Keratinocyte (primary cell): ENCODE results near the gene HINFP. TPM values are rescaled to one million over a fixed set of nuclear protein-coding genes. Genes with fewer than 3 reads are reported as not detected.
"Not testable (repeated sequence)": the region's sequence is repeated elsewhere in the genome, so short reads cannot be mapped to it uniquely, and the experiment has no call there.

Source experiments
- DNase-seq: peaks from one replicate; pipeline ENCODE4 v3.0.0-alpha.2; 2011; ENCODE audit warnings: low read depth, missing footprints, low spot score
- FAIRE-seq: peaks from 2 replicates; lab custom pipeline; 2011; peaks lifted over from hg19 to GRCh38; lab: Jason Lieb, UNC
- H2AFZ ChIP-seq: 2 replicates; pipeline ENCODE4 v1.6.0; 2012; ENCODE audit warnings: low read length, control low read depth, inconsistent platforms; ENCODE audit not compliant: control insufficient read depth
- H3K27ac ChIP-seq: 2 replicates; pipeline ENCODE4 v1.5.1; 2011; ENCODE audit warnings: low read length; ENCODE audit not compliant: control insufficient read depth, insufficient read depth
- H3K27me3 ChIP-seq: 3 replicates; pipeline ENCODE4 v1.6.0; 2011; ENCODE audit warnings: low read length; ENCODE audit not compliant: control insufficient read depth, insufficient read depth; ENCODE audit errors: extremely low read depth
- H3K36me3 ChIP-seq, 2 experiments: 2 replicates in 1 of 2; 3 replicates in 1 of 2; pipeline ENCODE4 v1.5.1; 2011; ENCODE audit warnings: low read length in 2 of 2, mild to moderate bottlenecking in 1 of 2; ENCODE audit not compliant: control insufficient read depth in 2 of 2, insufficient read depth in 2 of 2; ENCODE audit errors: extremely low read depth in 1 of 2
- H3K4me1 ChIP-seq: 3 replicates; pipeline ENCODE4 v1.5.1; 2011; ENCODE audit warnings: low read length; ENCODE audit not compliant: control insufficient read depth, insufficient read depth; ENCODE audit errors: extremely low read depth
- H3K4me2 ChIP-seq: 3 replicates; pipeline ENCODE4 v1.6.0; 2011; ENCODE audit warnings: low read depth, low read length; ENCODE audit not compliant: control insufficient read depth, insufficient read depth; ENCODE audit errors: extremely low read depth
- H3K4me3 ChIP-seq, 3 experiments: fragments of 200-600 bp in 1 of 3; sonication (generic) in 1 of 3; 2 replicates in 2 of 3; 3 replicates in 1 of 3; pipeline ENCODE4 v1.5.1; 2011 to 2016; ENCODE audit warnings: low read length in 3 of 3, mild to moderate bottlenecking in 3 of 3, control low read depth in 2 of 3, inconsistent platforms in 1 of 3, low read depth in 1 of 3, mixed read lengths in 1 of 3, mixed run types in 1 of 3, moderate library complexity in 1 of 3; ENCODE audit not compliant: control insufficient read depth in 2 of 3, insufficient read depth in 2 of 3; ENCODE audit errors: extremely low read depth in 1 of 3
- H3K79me2 ChIP-seq: 2 replicates; pipeline ENCODE4 v1.6.0; 2012; ENCODE audit warnings: low read length; ENCODE audit not compliant: control insufficient read depth, insufficient read depth
- H3K9ac ChIP-seq: 3 replicates; pipeline ENCODE4 v1.6.0; 2011; ENCODE audit warnings: low read length; ENCODE audit not compliant: control insufficient read depth, insufficient read depth; ENCODE audit errors: extremely low read depth
- H3K9me1 ChIP-seq: 3 replicates; pipeline ENCODE4 v1.6.0; 2011; ENCODE audit warnings: low read length; ENCODE audit not compliant: control insufficient read depth, insufficient read depth; ENCODE audit errors: extremely low read depth
- H3K9me3 ChIP-seq: 2 replicates; pipeline ENCODE4 v1.5.1; 2012; ENCODE audit warnings: low read depth, low read length; ENCODE audit not compliant: control insufficient read depth
- H4K20me1 ChIP-seq: 3 replicates; pipeline ENCODE4 v1.6.0; 2011; ENCODE audit warnings: low read length; ENCODE audit not compliant: control insufficient read depth, insufficient read depth; ENCODE audit errors: extremely low read depth
- EZH2 ChIP-seq: IDR thresholded peaks from one replicate; pipeline ENCODE4 v1.6.1; 2012; ENCODE audit warnings: inconsistent platforms, mild to moderate bottlenecking, low read length, moderate library complexity
- dilution Hi-C: fragments of 300-500 bp; cut with MboI; formaldehyde crosslinking; loops from one replicate; pipeline ENCODE4 v1.7.0; 2020; ENCODE audit warnings: low sequenced_read_pairs; ENCODE audit not compliant: extremely low pct_ligation_motif_present
- polyA plus RNA-seq, 5 experiments: library from polyadenylated mRNA; depleted of rRNA in 3 of 5; stranded (reverse) in 3 of 5; stranded (forward) in 1 of 5; unstranded in 1 of 5; fragments of >200 nt; gene quantifications; 1 replicate in 1 of 5; 2 replicates in 3 of 5; 3 replicates in 1 of 5; pipeline versions ENCODE4 v1.2.1 to v1.2.3, GENCODE V29; 2011 to 2012; ENCODE audit warnings: missing spikeins in 2 of 5, low read depth in 1 of 5, low replicate concordance in 1 of 5
- TF ChIP-seq, protein P1 (sequence below), 3 experiments: IDR thresholded peaks in 1 of 3; conservative IDR thresholded peaks in 1 of 3; optimal IDR thresholded peaks in 1 of 3; 2 replicates in 2 of 3; 3 replicates in 1 of 3; pipeline versions ENCODE3 to v1.5.1; 2011; ENCODE audit warnings: low read length in 3 of 3, mild to moderate bottlenecking in 3 of 3, moderate library complexity in 2 of 3, control low read depth in 1 of 3, inconsistent platforms in 1 of 3; ENCODE audit not compliant: insufficient read depth in 2 of 3; ENCODE audit errors: extremely low read depth in 1 of 3

The HINFP gene
- polyA plus RNA-seq, 1 donor (not counting 4 experiments of a cell fraction or from before 2014, with no cell fraction given) = 15.6 TPM

DNA sequence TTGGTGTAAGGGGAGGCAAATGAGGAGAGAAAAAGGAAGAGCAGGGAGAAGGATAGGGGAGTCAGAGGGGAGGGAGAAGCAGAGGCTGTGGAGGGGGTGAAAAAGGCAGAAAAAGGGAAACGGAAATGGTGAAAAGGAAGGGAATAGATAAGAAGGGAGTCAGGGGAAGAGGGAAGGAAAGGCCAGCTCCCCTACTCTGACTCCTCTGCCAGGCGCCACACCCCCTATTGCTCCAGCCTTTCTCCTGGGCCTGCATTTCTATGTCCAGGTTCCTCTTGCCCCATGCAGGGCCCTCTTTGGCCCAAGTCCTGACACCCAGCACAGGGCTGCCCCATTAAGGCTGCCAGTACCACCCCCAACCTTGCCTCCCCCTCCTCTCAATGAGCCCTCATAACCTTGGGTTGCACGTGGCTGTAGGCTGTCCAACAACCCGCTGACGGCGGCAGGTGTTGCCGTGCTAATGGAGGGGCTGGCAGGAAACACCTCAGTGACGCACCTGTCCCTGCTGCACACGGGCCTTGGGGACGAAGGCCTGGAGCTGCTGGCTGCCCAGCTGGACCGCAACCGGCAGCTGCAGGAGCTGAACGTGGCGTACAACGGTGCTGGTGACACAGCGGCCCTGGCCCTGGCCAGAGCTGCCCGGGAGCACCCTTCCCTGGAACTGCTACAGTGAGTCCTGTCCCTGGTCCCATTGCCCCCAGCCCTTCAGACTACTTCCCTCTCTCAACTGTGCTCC is 60.5 kb downstream of the HINFP start:
- Histone ChIP-seq H3K9me3 (no peaks in the 10 kb centered on the region), H3K9me1 (no peaks in the 10 kb centered on the region), H3K27me3 (peaks cover 6% of the 10 kb centered on the region), H3K27ac (no peak overlapping the region), H2AFZ (no peak overlapping the region), H3K9ac (no peak overlapping the region), H3K4me3 (no peak overlapping the region), H4K20me1 (no peaks in the 10 kb centered on the region), H3K4me2 (no peak overlapping the region), H3K36me3 (peaks cover 0 to 5% of the 10 kb centered on the region in 2 experiments), H3K4me1 (peaks cover 5% of the 10 kb centered on the region), H3K79me2 (no peaks in the 10 kb centered on the region)
- FAIRE-seq = no peak
- dilution Hi-C loops = no loop called here
- DNase-seq = no peak
- TF ChIP-seq, protein P1, sequence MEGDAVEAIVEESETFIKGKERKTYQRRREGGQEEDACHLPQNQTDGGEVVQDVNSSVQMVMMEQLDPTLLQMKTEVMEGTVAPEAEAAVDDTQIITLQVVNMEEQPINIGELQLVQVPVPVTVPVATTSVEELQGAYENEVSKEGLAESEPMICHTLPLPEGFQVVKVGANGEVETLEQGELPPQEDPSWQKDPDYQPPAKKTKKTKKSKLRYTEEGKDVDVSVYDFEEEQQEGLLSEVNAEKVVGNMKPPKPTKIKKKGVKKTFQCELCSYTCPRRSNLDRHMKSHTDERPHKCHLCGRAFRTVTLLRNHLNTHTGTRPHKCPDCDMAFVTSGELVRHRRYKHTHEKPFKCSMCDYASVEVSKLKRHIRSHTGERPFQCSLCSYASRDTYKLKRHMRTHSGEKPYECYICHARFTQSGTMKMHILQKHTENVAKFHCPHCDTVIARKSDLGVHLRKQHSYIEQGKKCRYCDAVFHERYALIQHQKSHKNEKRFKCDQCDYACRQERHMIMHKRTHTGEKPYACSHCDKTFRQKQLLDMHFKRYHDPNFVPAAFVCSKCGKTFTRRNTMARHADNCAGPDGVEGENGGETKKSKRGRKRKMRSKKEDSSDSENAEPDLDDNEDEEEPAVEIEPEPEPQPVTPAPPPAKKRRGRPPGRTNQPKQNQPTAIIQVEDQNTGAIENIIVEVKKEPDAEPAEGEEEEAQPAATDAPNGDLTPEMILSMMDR (optimal IDR thresholded peaks at IDR 0.05 in 1 of 3, IDR thresholded peaks at IDR 0.05 in 1 of 3, conservative IDR thresholded peaks at IDR 0.05 in 1 of 3; ENCODE audit: extremely low read depth in 1 of 3, insufficient read depth in 2 of 3, low read length in 3 of 3) = no peak
- no peak for TF ChIP-seq EZH2

DNA sequence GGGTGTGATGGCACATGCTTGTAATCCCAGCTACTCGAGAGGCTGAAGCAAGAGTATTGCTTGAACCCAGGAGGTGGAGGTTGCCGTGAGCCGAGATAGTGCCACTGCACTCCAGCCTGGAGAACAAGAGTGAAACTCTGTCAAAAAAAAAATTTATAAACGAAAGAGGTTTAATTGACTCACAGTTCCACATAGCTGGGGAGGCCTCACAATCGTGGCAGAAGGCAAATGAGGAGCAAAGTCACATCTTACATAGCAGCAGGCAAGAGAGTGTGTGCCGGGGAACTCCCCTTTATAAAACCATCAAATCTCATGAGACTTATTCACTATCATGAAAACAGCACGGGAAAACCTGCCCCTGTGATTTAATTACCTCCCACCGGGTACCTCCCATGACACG is 63.0 kb downstream of the HINFP start:
- not testable (repeated sequence) for FAIRE-seq

More for the DNA sequence above, 63.0 kb downstream of the HINFP start:
- peaks cover 14% of the 10 kb centered on the region for H3K27me3 ChIP-seq
- dilution Hi-C loops, DNase-seq, H3K79me2 ChIP-seq, H4K20me1 ChIP-seq, H3K4me2 ChIP-seq, H3K9me3 ChIP-seq, H3K4me3 ChIP-seq, H2AFZ ChIP-seq, H3K36me3 ChIP-seq, H3K9me1 ChIP-seq, H3K4me1 ChIP-seq, H3K27ac ChIP-seq, H3K9ac ChIP-seq: not testable (repeated sequence)

Other genes starting within 250 kb of the HINFP start
- gene CXCR5, start 237.7 kb upstream of the HINFP start, polyA plus RNA-seq = not detected in 3 replicates
- 7.7 to 21.3 TPM (median 10.6 TPM) in 3 replicates for gene BCL9L, start 195.7 kb upstream of the HINFP start, polyA plus RNA-seq
- gene UPK2, start 165.3 kb upstream of the HINFP start, polyA plus RNA-seq = 0.13 to 0.25 TPM (median 0.20 TPM) in 3 replicates
- not detected in 3 replicates for gene FOXR1, start 149.8 kb upstream of the HINFP start, polyA plus RNA-seq
- gene CENATAC, start 123.4 kb upstream of the HINFP start, polyA plus RNA-seq = 11.9 to 22.6 TPM (median 14.9 TPM) in 3 replicates
- 650 to 2,463 TPM (median 978 TPM) in 3 replicates for gene RPS25, start 103.2 kb upstream of the HINFP start, polyA plus RNA-seq
- gene TRAPPC4, start 102.8 kb upstream of the HINFP start, polyA plus RNA-seq = 113 to 121 TPM (median 119 TPM) in 3 replicates
- 17.0 to 25.0 TPM (median 20.2 TPM) in 3 replicates for gene SLC37A4, start 90.7 kb upstream of the HINFP start, polyA plus RNA-seq
- gene HYOU1, start 64.4 kb upstream of the HINFP start, polyA plus RNA-seq = 103 to 170 TPM (median 119 TPM) in 3 replicates
- gene VPS11, start 53.8 kb upstream of the HINFP start, polyA plus RNA-seq = 9.0 to 18.9 TPM (median 12.1 TPM) in 3 replicates
- gene HMBS, start 36.7 kb upstream of the HINFP start, polyA plus RNA-seq = 43.5 to 52.0 TPM (median 48.7 TPM) in 3 replicates
- 59.7 to 75.4 TPM (median 60.4 TPM) in 3 replicates for gene DPAGT1, start 19.7 kb upstream of the HINFP start, polyA plus RNA-seq
- gene C2CD2L, start 14.2 kb upstream of the HINFP start, polyA plus RNA-seq = 2.8 to 3.6 TPM (median 2.9 TPM) in 3 replicates
- 0.14 to 0.27 TPM (median 0.21 TPM) in 3 replicates for gene ABCG4, start 27.5 kb downstream of the HINFP start, polyA plus RNA-seq
- gene NLRX1, start 47.1 kb downstream of the HINFP start, polyA plus RNA-seq = 8.1 to 11.3 TPM (median 9.0 TPM) in 3 replicates
- not detected in 3 replicates for gene NHERF4, start 63.9 kb downstream of the HINFP start, polyA plus RNA-seq
- 7.9 to 15.2 TPM (median 14.1 TPM) in 3 replicates for gene CBL, start 84.8 kb downstream of the HINFP start, polyA plus RNA-seq
- 8.5 to 12.1 TPM (median 10.5 TPM) in 3 replicates for gene MCAM, start 195.6 kb downstream of the HINFP start, polyA plus RNA-seq
- 9.1 to 27.7 TPM (median 13.2 TPM) in 3 replicates for gene RNF26, start 212.9 kb downstream of the HINFP start, polyA plus RNA-seq
- 0.04 TPM in 1 of 3 replicates, not detected in the others for gene C1QTNF5, start 219.3 kb downstream of the HINFP start, polyA plus RNA-seq
- not detected in 3 replicates for gene MFRP, start 225.1 kb downstream of the HINFP start, polyA plus RNA-seq